ENCODE results near the gene JHY. TPM values are rescaled to one million over a fixed set of nuclear protein-coding genes. Genes with fewer than 3 reads are reported as not detected.
A peak's percentile ranks its signal among the peaks of the same experiment; 100 is the strongest.

JHY gene
- 1 to 10 TPM; 1.5 to 1.6 TPM for total RNA-seq

DNA sequence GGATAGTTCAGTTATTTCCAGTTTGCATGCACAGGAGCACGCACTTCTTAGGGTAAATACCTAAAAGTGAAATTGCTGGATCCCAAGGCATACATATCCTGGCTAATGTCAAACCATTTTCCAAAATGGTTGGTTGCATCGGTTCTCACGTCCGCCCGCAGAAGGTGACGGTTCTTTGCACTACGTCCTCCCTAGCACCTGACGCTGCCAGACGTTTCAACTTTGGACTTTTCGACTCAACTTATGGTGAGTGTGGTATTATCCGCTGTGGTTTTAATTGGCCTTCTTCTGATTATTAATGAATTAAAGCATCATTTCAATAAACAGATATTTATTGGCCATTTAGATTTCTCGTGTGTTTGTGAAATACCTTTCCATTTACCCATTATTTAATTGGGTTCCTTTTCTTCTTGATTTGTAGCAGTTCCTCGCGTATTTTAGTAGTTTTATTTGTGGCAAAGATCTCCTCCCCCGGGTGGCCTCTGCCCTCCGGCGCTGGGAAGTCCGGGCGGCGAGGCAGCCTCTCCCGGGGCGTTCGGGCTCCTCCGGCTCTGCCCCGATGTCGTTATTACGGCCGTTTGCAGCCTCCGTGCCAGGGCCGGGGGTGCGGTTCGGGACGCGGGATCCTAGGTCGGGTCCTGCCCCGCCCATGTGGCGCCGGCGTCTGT lies at the start of gene JHY:
TSS of gene JHY (plus strand) at position 571 of the 668 bp plus-strand sequence. CDS start 3,091 bp downstream, outside the sequence.
- ChIA-PET CTCF (interaction anchor here (1.1 to 2.2 kb wide), 4 partner anchors 18 to 140 kb away, joined by 4 to 8 read pairs (median 6); no protein-coding TSS in a partner anchor), POLR2A (interaction anchor here (1.0 kb wide), 1 partner anchor 180 kb away, joined by 3 read pairs; the partner anchor contains the start of gene HSPA8)
- peaks cover 10% of the 10 kb centered on the region for H3K27me3 Mint-ChIP-seq (ENCODE audit: low read depth)
- no peak for DNase-seq
- H3K27ac Mint-ChIP-seq: peak within 1 kb of the TSS; percentile 84
- no peaks in the 10 kb centered on the region for H3K36me3 Mint-ChIP-seq (ENCODE audit: low read depth)
- peaks cover 18% of the 10 kb centered on the region for H3K4me1 Mint-ChIP-seq (ENCODE audit: low read depth)
- H3K4me3 Mint-ChIP-seq: peak within 1 kb of the TSS; percentile 73
- no peaks in the 10 kb centered on the region for H3K9me3 Mint-ChIP-seq (ENCODE audit: insufficient read depth)
- no peak for ATAC-seq

DNA sequence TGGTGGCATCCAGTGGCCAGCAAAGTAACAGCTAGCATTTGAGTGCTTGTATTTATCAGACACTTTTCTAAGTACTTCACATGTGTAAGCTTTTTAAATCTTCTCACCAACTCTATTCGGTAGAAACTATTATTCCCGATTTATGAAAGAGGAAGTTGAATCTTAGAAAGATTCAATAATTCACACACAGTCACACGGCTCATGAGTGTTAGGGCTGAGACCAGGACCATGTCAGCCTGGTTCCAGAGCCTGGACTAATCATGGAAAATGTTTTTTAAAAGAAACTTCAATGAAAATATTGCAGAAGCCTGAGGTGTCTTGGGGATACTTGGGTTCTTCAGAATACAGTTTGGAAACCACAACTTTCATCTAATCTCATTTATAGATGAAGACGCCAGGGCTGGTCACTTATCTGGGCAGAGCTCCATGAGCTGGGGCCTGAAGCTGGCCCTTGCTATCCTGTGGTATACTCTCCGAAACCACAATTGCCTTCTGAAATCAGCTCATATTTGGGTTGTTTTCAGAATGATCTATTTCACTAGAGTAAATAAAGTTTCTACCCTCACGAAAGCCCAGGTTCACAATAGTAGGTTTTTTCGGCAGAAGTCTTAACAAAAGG lies 48.6 kb upstream of the JHY start:
- peaks cover 2% of the 10 kb centered on the region for H3K36me3 Mint-ChIP-seq (ENCODE audit: low read depth)
- no peaks in the 10 kb centered on the region for H3K27me3 Mint-ChIP-seq (ENCODE audit: low read depth)
- H3K4me1 Mint-ChIP-seq (ENCODE audit: low read depth): peaks cover 31% of the 10 kb centered on the region
- H3K27ac Mint-ChIP-seq: no peak overlapping the region
- no peak overlapping the region for H3K4me3 Mint-ChIP-seq
- ChIA-PET CTCF (interaction anchor here (1.0 to 5.5 kb wide), 16 partner anchors 10 to 253 kb away, joined by 3 to 113 read pairs (median 5); no protein-coding TSS in a partner anchor), POLR2A (interaction anchor here (0.9 to 2.2 kb wide), 4 partner anchors 10 to 227 kb away, joined by 3 to 15 read pairs (median 6); no protein-coding TSS in a partner anchor)
- ATAC-seq (no peak), DNase-seq (no peak)
- H3K9me3 Mint-ChIP-seq (ENCODE audit: insufficient read depth): no peaks in the 10 kb centered on the region

- H3K4me3 Mint-ChIP-seq: no peak overlapping the region
Measured at GRCh38 chr11:122836916-122837315, 45.6 kb upstream of the JHY start.

DNA sequence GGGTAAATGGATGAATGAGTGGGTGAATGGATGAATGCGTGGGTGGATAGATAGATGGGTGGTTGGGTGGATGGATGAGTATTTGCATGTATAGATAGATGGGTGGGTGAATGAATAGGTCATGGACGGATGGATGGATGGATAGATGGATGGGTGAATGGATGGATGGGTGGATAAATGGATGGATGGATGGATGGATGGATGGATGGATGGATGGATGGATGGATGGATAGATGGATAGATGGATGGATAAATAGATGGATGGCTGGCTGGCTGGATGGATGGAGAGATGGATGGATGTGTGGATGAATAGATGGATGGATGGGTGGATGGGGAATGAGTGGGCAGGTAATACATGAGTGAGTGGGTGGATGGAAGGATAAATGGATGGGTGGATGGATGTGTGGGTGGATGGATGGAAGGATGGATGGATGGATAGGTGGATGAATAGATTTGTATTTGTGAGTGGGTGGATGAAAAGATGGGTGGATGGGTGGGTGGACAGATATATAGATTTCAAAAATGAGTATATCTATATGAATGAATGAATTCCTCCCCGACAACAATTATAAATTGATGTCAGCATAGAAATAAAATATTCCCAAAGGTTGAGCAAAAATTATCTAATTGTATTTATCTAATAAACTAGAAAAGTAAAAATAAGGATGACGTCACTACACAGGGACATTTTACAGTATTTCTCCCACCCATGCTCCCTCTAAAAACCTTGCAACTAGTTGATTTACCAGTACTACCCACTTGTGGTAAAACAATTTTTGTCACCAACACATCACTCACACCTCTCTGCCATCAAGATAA lies 44.8 kb upstream of the JHY start:
- ATAC-seq: no peak
- POLR2A ChIA-PET: interaction anchor here (0.6 to 3.1 kb wide), 10 partner anchors 11 to 231 kb away, joined by 3 to 43 read pairs (median 4); no protein-coding TSS in a partner anchor
- Mint-ChIP-seq H3K27ac (peak overlapping the region; percentile 78), H3K4me3 (peak overlapping the region; percentile 69), H3K27me3 (ENCODE audit: low read depth) (no peaks in the 10 kb centered on the region), H3K36me3 (ENCODE audit: low read depth) (peaks cover 7% of the 10 kb centered on the region), H3K9me3 (ENCODE audit: insufficient read depth) (no peaks in the 10 kb centered on the region), H3K4me1 (ENCODE audit: low read depth) (peaks cover 48% of the 10 kb centered on the region)
- CTCF ChIA-PET: interaction anchor here (1.1 to 4.6 kb wide), 9 partner anchors 14 to 273 kb away, joined by 3 to 194 read pairs (median 6); no protein-coding TSS in a partner anchor
- DNase-seq: no peak

More at GRCh38 chr11:122836916-122837315, 45.6 kb upstream of the JHY start:
- Mint-ChIP-seq H3K36me3 (ENCODE audit: low read depth) (peaks cover 6% of the 10 kb centered on the region), H3K9me3 (ENCODE audit: insufficient read depth) (no peaks in the 10 kb centered on the region), H3K27ac (no peak overlapping the region), H3K27me3 (ENCODE audit: low read depth) (no peaks in the 10 kb centered on the region), H3K4me1 (ENCODE audit: low read depth) (peaks cover 47% of the 10 kb centered on the region)
- no peak for ATAC-seq
- POLR2A ChIA-PET: no interaction called here
- CTCF ChIA-PET: interaction anchor here (0.8 to 5.5 kb wide), 4 partner anchors 17 to 40 kb away, joined by 3 to 113 read pairs (median 28); no protein-coding TSS in a partner anchor
- no peak for DNase-seq

DNA sequence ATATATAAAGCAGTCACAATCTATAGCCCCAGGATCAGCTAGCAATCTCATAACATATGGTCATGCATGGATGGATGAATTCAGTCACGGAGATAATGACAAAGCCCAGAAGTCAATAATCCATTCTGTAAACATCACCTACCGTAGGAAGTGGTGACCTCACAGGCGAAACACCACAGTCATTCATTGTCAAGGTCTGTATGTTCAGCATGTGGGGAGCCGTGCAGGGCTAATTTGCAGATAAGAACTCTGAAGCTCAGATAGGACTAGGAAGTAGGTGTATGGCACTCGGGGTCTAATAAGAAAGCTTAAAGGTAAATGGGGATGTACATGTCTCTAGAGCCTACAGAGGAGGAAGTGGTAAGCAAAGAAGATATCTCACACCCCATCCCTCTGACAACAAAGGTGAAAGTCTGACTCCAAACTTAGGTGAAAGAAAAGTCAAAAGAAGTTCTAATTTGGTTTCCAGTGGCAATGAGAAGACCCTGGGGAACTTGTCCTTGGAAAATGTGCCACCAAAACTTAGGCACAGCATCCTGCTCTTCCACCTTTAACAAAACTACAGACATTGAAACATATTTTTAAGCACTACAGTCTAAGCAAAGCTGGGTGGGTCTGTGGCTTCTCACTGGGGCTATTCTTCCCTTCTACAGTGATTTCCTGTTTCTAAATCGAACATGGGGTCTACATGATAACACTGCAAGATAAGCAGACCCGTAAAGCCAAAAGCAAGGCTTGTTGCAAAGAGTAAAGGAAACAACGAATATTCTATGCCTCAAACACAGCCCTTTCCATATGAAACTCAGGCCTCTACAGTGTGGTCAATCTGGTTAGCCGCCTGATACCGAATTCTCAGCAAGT lies 39.0 kb upstream of the JHY start:
- Mint-ChIP-seq H3K9me3 (ENCODE audit: insufficient read depth) (no peaks in the 10 kb centered on the region), H3K36me3 (ENCODE audit: low read depth) (peaks cover 19% of the 10 kb centered on the region), H3K4me3 (peak overlapping the region; percentile 67), H3K4me1 (ENCODE audit: low read depth) (peaks cover 80% of the 10 kb centered on the region), H3K27me3 (ENCODE audit: low read depth) (no peaks in the 10 kb centered on the region), H3K27ac (peak overlapping the region; percentile 94)
- DNase-seq: peak; percentile 82
- ChIA-PET POLR2A (interaction anchor here (0.6 to 2.6 kb wide), 12 partner anchors 9 to 226 kb away, joined by 3 to 21 read pairs (median 4); partner anchors contain the start of gene HSPA8), CTCF (interaction anchor here (0.7 to 3.7 kb wide), 16 partner anchors 8 to 226 kb away, joined by 3 to 75 read pairs (median 4); no protein-coding TSS in a partner anchor)
- ATAC-seq: peak; percentile 84

- ChIA-PET CTCF (interaction anchor here (0.7 to 12.8 kb wide), 9 partner anchors 7 to 174 kb away, joined by 3 to 337 read pairs (median 8); partner anchors contain the start of gene CRTAM), POLR2A (interaction anchor here (3.3 kb wide), 1 partner anchor 9 kb away, joined by 13 read pairs; the partner anchor contains the start of gene CRTAM)
- Mint-ChIP-seq H3K4me3 (no peak overlapping the region), H3K9me3 (ENCODE audit: insufficient read depth) (no peaks in the 10 kb centered on the region), H3K27ac (peak overlapping the region; percentile 45), H3K27me3 (ENCODE audit: low read depth) (no peaks in the 10 kb centered on the region), H3K36me3 (ENCODE audit: low read depth) (peaks cover 31% of the 10 kb centered on the region), H3K4me1 (ENCODE audit: low read depth) (peaks cover 94% of the 10 kb centered on the region)
- ATAC-seq (no peak), DNase-seq (no peak)
Measured at GRCh38 chr11:122847466-122847865, 35.1 kb upstream of the JHY start.

DNA sequence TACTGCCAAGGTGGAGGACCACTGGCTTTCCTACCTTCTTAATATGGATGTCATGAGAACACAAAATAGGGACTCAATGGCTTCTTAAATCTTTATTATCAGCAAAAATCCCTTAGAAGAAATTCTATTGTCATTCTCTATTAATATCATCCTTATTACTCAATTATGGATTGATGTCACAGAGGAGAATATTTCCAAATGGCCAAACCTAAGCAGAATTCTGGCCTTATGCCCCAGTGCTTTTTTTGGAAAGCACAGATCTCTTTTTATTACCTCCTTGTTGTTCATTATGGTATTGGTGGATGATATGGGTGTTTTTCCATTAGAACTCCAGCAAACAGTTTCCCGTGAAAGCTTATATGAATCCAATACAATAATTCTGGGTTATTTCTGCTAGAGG lies 34.4 kb upstream of the JHY start:
- peaks cover 94% of the 10 kb centered on the region for H3K4me1 Mint-ChIP-seq (ENCODE audit: low read depth)
- no peak overlapping the region for H3K27ac Mint-ChIP-seq
- ATAC-seq: no peak
- H3K4me3 Mint-ChIP-seq: no peak overlapping the region
- ChIA-PET POLR2A (interaction anchor here (0.6 to 3.3 kb wide), 2 partner anchors 10 to 19 kb away, joined by 3 to 13 read pairs; partner anchors contain the start of gene CRTAM), CTCF (interaction anchor here (1.0 to 12.8 kb wide), 7 partner anchors 8 to 212 kb away, joined by 3 to 337 read pairs (median 17); partner anchors contain the start of gene CRTAM)
- no peaks in the 10 kb centered on the region for H3K27me3 Mint-ChIP-seq (ENCODE audit: low read depth)
- no peak for DNase-seq
- peaks cover 34% of the 10 kb centered on the region for H3K36me3 Mint-ChIP-seq (ENCODE audit: low read depth)
- no peaks in the 10 kb centered on the region for H3K9me3 Mint-ChIP-seq (ENCODE audit: insufficient read depth)

GRCh38 chr11:122850076-122850631 lies 32.4 kb upstream of the JHY start:
- POLR2A ChIA-PET: interaction anchor here (3.3 to 4.1 kb wide), 2 partner anchors 11 kb away, joined by 13 to 43 read pairs; partner anchors contain the start of gene CRTAM
- Mint-ChIP-seq H3K4me1 (ENCODE audit: low read depth) (peaks cover 80% of the 10 kb centered on the region), H3K36me3 (ENCODE audit: low read depth) (peaks cover 31% of the 10 kb centered on the region), H3K4me3 (peak overlapping the region; percentile 52), H3K27me3 (ENCODE audit: low read depth) (no peaks in the 10 kb centered on the region), H3K27ac (peak overlapping the region; percentile 90), H3K9me3 (ENCODE audit: insufficient read depth) (no peaks in the 10 kb centered on the region)
- CTCF ChIA-PET: interaction anchor here (0.6 to 15.0 kb wide), 14 partner anchors 10 to 222 kb away, joined by 3 to 469 read pairs (median 46); partner anchors contain the start of genes CRTAM, HSPA8 and JHY
- ATAC-seq (peak; percentile 61), DNase-seq (peak; percentile 63)

GRCh38 chr11:122851366-122851966 lies 31.1 kb upstream of the JHY start:
- peaks cover 28% of the 10 kb centered on the region for H3K36me3 Mint-ChIP-seq (ENCODE audit: low read depth)
- no peaks in the 10 kb centered on the region for H3K27me3 Mint-ChIP-seq (ENCODE audit: low read depth)
- POLR2A ChIA-PET: interaction anchor here (0.7 to 4.1 kb wide), 7 partner anchors 8 to 211 kb away, joined by 3 to 43 read pairs (median 4); partner anchors contain the start of gene CRTAM
- CTCF ChIA-PET: interaction anchor here (1.0 to 15.0 kb wide), 29 partner anchors 7 to 313 kb away, joined by 3 to 469 read pairs (median 10); partner anchors contain the start of genes CRTAM, HSPA8, JHY and UBASH3B
- H3K9me3 Mint-ChIP-seq (ENCODE audit: insufficient read depth): no peaks in the 10 kb centered on the region
- H3K4me3 Mint-ChIP-seq: peak overlapping the region; percentile 54
- H3K4me1 Mint-ChIP-seq (ENCODE audit: low read depth): peaks cover 77% of the 10 kb centered on the region
- DNase-seq (peak; percentile 66), ATAC-seq (peak; percentile 80)
- H3K27ac Mint-ChIP-seq: peak overlapping the region; percentile 82

Data from activated CD8-positive, alpha-beta T cell treated with anti-CD3 and anti-CD28 coated beads, Interleukin-2, amount 10 ng/mL, durations not matched to agents 7 days and 5 days (primary cell).